HepG2 (cell line): ENCODE results near the gene ADM. TPM values are rescaled to one million over a fixed set of nuclear protein-coding genes. Genes with fewer than 3 reads are reported as not detected.

Experiments used
- CAMTA2 ChIP-seq: sonication (generic); formaldehyde crosslinking; IDR thresholded peaks from 2 replicates; pipeline ENCODE4 v1.4.0; 2020; ENCODE audit warnings: mild to moderate bottlenecking, missing genetic modification reagents, borderline replicate concordance
- CEBPZ ChIP-seq: IDR thresholded peaks from 2 replicates; pipeline ENCODE4 v1.6.1; 2012; ENCODE audit warnings: low read length, improper control_type of control experiment
- DR1 ChIP-seq: sonication (generic); formaldehyde crosslinking; IDR thresholded peaks from 2 replicates; pipeline ENCODE4 v1.8.0; 2021; ENCODE audit warnings: mild to moderate bottlenecking, missing genetic modification reagents, inconsistent platforms
- ELK4 ChIP-seq: sonication (generic); formaldehyde crosslinking; IDR thresholded peaks from 2 replicates; pipeline ENCODE4 v1.9.0; 2021; ENCODE audit warnings: missing genetic modification reagents, borderline replicate concordance
- HDAC6 ChIP-seq: fragments of 200-600 bp; sonication (generic); IDR thresholded peaks from 2 replicates; pipeline ENCODE4 v1.7.0; 2017; ENCODE audit warnings: mild to moderate bottlenecking, antibody characterized with exemption, low read length, low read depth
- HIVEP1 ChIP-seq: sonication (generic); formaldehyde crosslinking; IDR thresholded peaks from 2 replicates; pipeline ENCODE4 v1.4.0; 2020; ENCODE audit warnings: mild to moderate bottlenecking, missing genetic modification reagents
- JDP2 ChIP-seq: sonication (generic); formaldehyde crosslinking; IDR thresholded peaks from 2 replicates; pipeline ENCODE4 v1.8.1; 2022; ENCODE audit warnings: missing genetic modification reagents, borderline replicate concordance
- MBD4 ChIP-seq: IDR thresholded peaks from 2 replicates; pipeline ENCODE4 v1.6.1; 2012; ENCODE audit warnings: low read length, inconsistent platforms, borderline replicate concordance
- NFKBIZ ChIP-seq: IDR thresholded peaks from 2 replicates; pipeline ENCODE4 v1.6.1; 2018; ENCODE audit warnings: missing genetic modification reagents, missing compliant biosample characterization
- NR2F2 ChIP-seq: IDR thresholded peaks from 2 replicates; pipeline ENCODE4 v1.6.1; 2012; ENCODE audit warnings: low read depth, inconsistent platforms, borderline replicate concordance
- RXRA ChIP-seq: sonication (generic); formaldehyde crosslinking; IDR thresholded peaks from 2 replicates; pipeline ENCODE4 v1.5.1; 2020; ENCODE audit warnings: missing genetic modification reagents
- SOX13 ChIP-seq, 3 experiments: fragments of 450-650 bp in 1 of 3; sonication (generic) in 1 of 3; formaldehyde crosslinking in 1 of 3; IDR thresholded peaks in 2 of 3; conservative IDR thresholded peaks in 1 of 3; 2 replicates each; pipeline versions ENCODE4 v1.5.0 to v1.6.1; 2016 to 2020; ENCODE audit warnings: antibody characterized with exemption in 1 of 3, mild to moderate bottlenecking in 1 of 3, missing compliant biosample characterization in 1 of 3, missing genetic modification reagents in 1 of 3, moderate library complexity in 1 of 3
- SRF ChIP-seq: IDR thresholded peaks from 2 replicates; pipeline ENCODE4 v1.6.1; 2011; ENCODE audit warnings: mild to moderate bottlenecking, low read depth, low read length, moderate library complexity
- ZMYM3 ChIP-seq: sonication (generic); formaldehyde crosslinking; IDR thresholded peaks from 2 replicates; pipeline ENCODE4 v1.5.1; 2020; ENCODE audit warnings: mild to moderate bottlenecking, missing genetic modification reagents
- ZNF362 ChIP-seq: sonication (generic); formaldehyde crosslinking; IDR thresholded peaks from 2 replicates; pipeline ENCODE4 v1.4.0; 2020; ENCODE audit warnings: missing genetic modification reagents, mild to moderate bottlenecking, borderline replicate concordance
- ZNF558 ChIP-seq: sonication (generic); formaldehyde crosslinking; IDR thresholded peaks from 2 replicates; pipeline ENCODE4 v1.9.0; 2022; ENCODE audit warnings: mild to moderate bottlenecking, missing genetic modification reagents, borderline replicate concordance
- ZNF589 ChIP-seq: sonication (generic); formaldehyde crosslinking; conservative IDR thresholded peaks from 2 replicates; pipeline ENCODE4 v1.8.0; 2022; ENCODE audit warnings: mild to moderate bottlenecking, moderate library complexity, missing genetic modification reagents
- ZNF619 ChIP-seq: sonication (generic); formaldehyde crosslinking; IDR thresholded peaks from 2 replicates; pipeline ENCODE4 v1.4.0; 2020; ENCODE audit warnings: mild to moderate bottlenecking, missing genetic modification reagents
- ZNF776 ChIP-seq: sonication (generic); formaldehyde crosslinking; IDR thresholded peaks from 2 replicates; pipeline ENCODE4 v1.4.0; 2020; ENCODE audit warnings: mild to moderate bottlenecking, missing genetic modification reagents
- ZSCAN12 ChIP-seq: sonication (generic); formaldehyde crosslinking; IDR thresholded peaks from 2 replicates; pipeline ENCODE4 v1.9.0; 2021; ENCODE audit warnings: mild to moderate bottlenecking, missing genetic modification reagents
- polyA plus RNA-seq, 8 experiments: library from polyadenylated mRNA; depleted of rRNA in 3 of 8; stranded (reverse) in 7 of 8; unstranded in 1 of 8; fragments of >200 nt; fragmentation: Illumina TruSeq in 4 of 8; extraction: Trizol in 4 of 8; gene quantifications; 2 replicates each; pipeline versions ENCODE4 v1.2.1 to v1.2.3, GENCODE V29; 2011 to 2016; ENCODE audit warnings: low read depth in 4 of 8, missing spikeins in 1 of 8, mixed read lengths in 1 of 8; ENCODE audit not compliant: insufficient read depth in 1 of 8
- total RNA-seq, 5 experiments: library from RNA; depleted of rRNA; stranded (reverse); fragments of >200 nt; fragmentation: Illumina TruSeq; extraction: Trizol; gene quantifications; 2 replicates each; pipeline ENCODE4 v1.2.3, GENCODE V29; 2016; ENCODE audit warnings: low read depth in 1 of 5
- TF ChIP-seq, protein P1 (sequence below): sonication (generic); formaldehyde crosslinking; IDR thresholded peaks from 2 replicates; pipeline ENCODE4 v1.5.1; 2020; ENCODE audit warnings: mild to moderate bottlenecking, moderate library complexity, missing genetic modification reagents

Gene ADM
- total and polyA plus RNA-seq, 2 of the 13 experiments (the other 11 are each of a cell fraction or from before 2014, with no cell fraction given), result 10.7 to 26.1 TPM

GRCh38 chr11:10326012-10326964, 21.4 kb downstream of the ADM start (continued):
- TF ChIP-seq CEBPZ, result no peak
- TF ChIP-seq ZNF362 (CRISPR knock-in tag), result peak; percentile 47; the same call in 1 of the 2 replicates
- TF ChIP-seq MBD4, result no peak
- no peak for TF ChIP-seq JDP2 (CRISPR knock-in tag)
- TF ChIP-seq DR1 (CRISPR knock-in tag), result peak; percentile 67; the same call in 1 of the 2 replicates
- TF ChIP-seq, protein P1, sequence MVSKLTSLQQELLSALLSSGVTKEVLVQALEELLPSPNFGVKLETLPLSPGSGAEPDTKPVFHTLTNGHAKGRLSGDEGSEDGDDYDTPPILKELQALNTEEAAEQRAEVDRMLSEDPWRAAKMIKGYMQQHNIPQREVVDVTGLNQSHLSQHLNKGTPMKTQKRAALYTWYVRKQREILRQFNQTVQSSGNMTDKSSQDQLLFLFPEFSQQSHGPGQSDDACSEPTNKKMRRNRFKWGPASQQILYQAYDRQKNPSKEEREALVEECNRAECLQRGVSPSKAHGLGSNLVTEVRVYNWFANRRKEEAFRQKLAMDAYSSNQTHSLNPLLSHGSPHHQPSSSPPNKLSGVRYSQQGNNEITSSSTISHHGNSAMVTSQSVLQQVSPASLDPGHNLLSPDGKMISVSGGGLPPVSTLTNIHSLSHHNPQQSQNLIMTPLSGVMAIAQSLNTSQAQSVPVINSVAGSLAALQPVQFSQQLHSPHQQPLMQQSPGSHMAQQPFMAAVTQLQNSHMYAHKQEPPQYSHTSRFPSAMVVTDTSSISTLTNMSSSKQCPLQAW (CRISPR knock-in tag), result peak; percentile 89
- TF ChIP-seq HIVEP1, result 0 out of 2 replicates have a peak, but pooled peaks have one; percentile 52
- no peak; the same call in 1 of the 2 replicates for TF ChIP-seq ZNF619 (CRISPR knock-in tag)
- TF ChIP-seq ZNF776 (CRISPR knock-in tag), result no peak
- TF ChIP-seq NFKBIZ, result peak; percentile 87
- no peak for TF ChIP-seq ZNF589 (CRISPR knock-in tag)
- 0 out of 2 replicates have a peak, but pooled peaks have one; percentile 62 for TF ChIP-seq NR2F2
- TF ChIP-seq SOX13 (IDR thresholded peaks at IDR 0.05), result peak; percentile 91
- TF ChIP-seq SOX13 (CRISPR knock-in tag; conservative IDR thresholded peaks at IDR 0.05 in 1 of 2, IDR thresholded peaks at IDR 0.05 in 1 of 2), result peak in 1 of 2 experiments; percentile 98; a peak in 2 of 4 replicates
- TF ChIP-seq RXRA (CRISPR knock-in tag), result peak; percentile 98
- TF ChIP-seq ZSCAN12 (CRISPR knock-in tag), result no peak
- no peak for TF ChIP-seq HDAC6
- peak; percentile 73; the same call in 1 of the 2 replicates for TF ChIP-seq ZMYM3 (CRISPR knock-in tag)
- no peak for TF ChIP-seq ZNF558 (CRISPR knock-in tag)
- TF ChIP-seq ELK4 (CRISPR knock-in tag), result no peak
- TF ChIP-seq SRF, result no peak
- TF ChIP-seq CAMTA2, result no peak
